GM21786 (cell line): ENCODE data around the gene ATF7IP.
A peak's percentile ranks its signal among the peaks of the same experiment; 100 is the strongest.
"Not testable (repeated sequence)": the region's sequence is repeated elsewhere in the genome, so short reads cannot be mapped to it uniquely, and the experiment has no call there.

Experiments
- ATAC-seq: cut with Tn5 transposase; IDR thresholded peaks from one replicate; pipeline ENCODE4 v1.9.1; 2021; ENCODE audit not compliant: unreplicated experiment

The ATF7IP gene

GRCh38 chr12:14367040-14367661, 1.7 kb downstream of the ATF7IP start:
- ATAC-seq = peak; percentile 42

GRCh38 chr12:14369311-14369710, 3.8 kb downstream of the ATF7IP start:
- ATAC-seq = no peak

- no peak for ATAC-seq
These were observed 7.7 kb downstream of the ATF7IP start for GRCh38 chr12:14373217-14373616.

- no peak for ATAC-seq
These were observed 14.0 kb downstream of the ATF7IP start for GRCh38 chr12:14379508-14379907.

- peak; percentile 90 for ATAC-seq
These were observed 19.5 kb downstream of the ATF7IP start for GRCh38 chr12:14384783-14385638.

GRCh38 chr12:14387219-14387871, 21.9 kb downstream of the ATF7IP start:
- no peak for ATAC-seq

GRCh38 chr12:14390449-14390848, 25.0 kb downstream of the ATF7IP start:
- no peak for ATAC-seq

GRCh38 chr12:14390870-14391530, 25.5 kb downstream of the ATF7IP start:
- ATAC-seq = no peak

- no peak for ATAC-seq
These were observed 28.3 kb downstream of the ATF7IP start for GRCh38 chr12:14393751-14394150.

GRCh38 chr12:14394317-14395073, 29.0 kb downstream of the ATF7IP start:
- peak; percentile 60 for ATAC-seq

GRCh38 chr12:14395074-14395778, 29.7 kb downstream of the ATF7IP start:
- peak; percentile 40 for ATAC-seq

- peak; percentile 66 for ATAC-seq
These were observed 30.6 kb downstream of the ATF7IP start for GRCh38 chr12:14396071-14396470.

GRCh38 chr12:14399871-14400270, 34.4 kb downstream of the ATF7IP start:
- no peak for ATAC-seq

GRCh38 chr12:14400599-14400998, 35.1 kb downstream of the ATF7IP start:
- ATAC-seq = no peak

- ATAC-seq = not testable (repeated sequence)
These were observed 35.8 kb downstream of the ATF7IP start for GRCh38 chr12:14401267-14401666.

- no peak for ATAC-seq
These were observed 37.2 kb downstream of the ATF7IP start for GRCh38 chr12:14402697-14403096.

GRCh38 chr12:14403293-14403692, 37.8 kb downstream of the ATF7IP start:
- no peak for ATAC-seq

- peak; percentile 76 for ATAC-seq
These were observed 38.3 kb downstream of the ATF7IP start for GRCh38 chr12:14403711-14404196.

- ATAC-seq = not testable (repeated sequence)
These were observed 39.9 kb downstream of the ATF7IP start for GRCh38 chr12:14405407-14405806.

GRCh38 chr12:14408208-14408607, 42.7 kb downstream of the ATF7IP start:
- no peak for ATAC-seq
